Measurements from ENCODE around the gene COL4A1.

The COL4A1 gene

GRCh38 chr13:110301606-110302553 is 5.1 kb downstream of the COL4A1 start:
- no peaks in the 10 kb centered on the region for H4K20me1 ChIP-seq (ENCODE audit: insufficient read depth, low read length)
- no peaks in the 10 kb centered on the region for H3K9me3 ChIP-seq (ENCODE audit: low read length)
- H3K27ac ChIP-seq (ENCODE audit: low read depth, low read length, poor library complexity, severe bottlenecking): no peak overlapping the region
- no peak overlapping the region for H3K9ac ChIP-seq (ENCODE audit: low read length)
- no peak overlapping the region for H3K4me2 ChIP-seq (ENCODE audit: low read length)
- H3K27me3 ChIP-seq (ENCODE audit: insufficient read depth, low read length): no peaks in the 10 kb centered on the region; the same call in 1 of the 2 replicates
- H3K4me1 ChIP-seq (ENCODE audit: insufficient read depth, low read length, severe bottlenecking): no peaks in the 10 kb centered on the region
- no peak overlapping the region for H2AFZ ChIP-seq (ENCODE audit: low read length)
- no peaks in the 10 kb centered on the region for H3F3A ChIP-seq (ENCODE audit: insufficient read depth, low read length)
- no peak for TF ChIP-seq EZH2 (IDR thresholded peaks at IDR 0.05; ENCODE audit: borderline replicate concordance, low read length)
- TF ChIP-seq CTCF (IDR thresholded peaks at IDR 0.05; ENCODE audit: low read length): no peak
- no peaks in the 10 kb centered on the region for H3K36me3 ChIP-seq (ENCODE audit: insufficient read depth, low read length)
- no peaks in the 10 kb centered on the region for H3K9me2 ChIP-seq (ENCODE audit: low read depth, low read length)
- no peaks in the 10 kb centered on the region for H3K79me2 ChIP-seq (ENCODE audit: insufficient read depth, low read length)
- H3K4me3 ChIP-seq (ENCODE audit: low read depth, low read length, poor library complexity, severe bottlenecking): no peak overlapping the region

- no peaks in the 10 kb centered on the region for H3F3A ChIP-seq (ENCODE audit: insufficient read depth, low read length)
- TF ChIP-seq EZH2 (IDR thresholded peaks at IDR 0.05; ENCODE audit: borderline replicate concordance, low read length) (no peak), CTCF (IDR thresholded peaks at IDR 0.05; ENCODE audit: low read length) (no peak)
- H3K27me3 ChIP-seq (ENCODE audit: insufficient read depth, low read length): peaks cover 5% of the 10 kb centered on the region; the same call in 1 of the 2 replicates
- no peaks in the 10 kb centered on the region for H3K79me2 ChIP-seq (ENCODE audit: insufficient read depth, low read length)
- no peak overlapping the region for H3K4me3 ChIP-seq (ENCODE audit: low read depth, low read length, poor library complexity, severe bottlenecking)
- H3K9me3 ChIP-seq (ENCODE audit: low read length): no peaks in the 10 kb centered on the region
- H3K4me2 ChIP-seq (ENCODE audit: low read length): no peak overlapping the region
- H3K4me1 ChIP-seq (ENCODE audit: insufficient read depth, low read length, severe bottlenecking): no peaks in the 10 kb centered on the region
- H2AFZ ChIP-seq (ENCODE audit: low read length): no peak overlapping the region
- no peak overlapping the region for H3K27ac ChIP-seq (ENCODE audit: low read depth, low read length, poor library complexity, severe bottlenecking)
- no peaks in the 10 kb centered on the region for H3K9me2 ChIP-seq (ENCODE audit: low read depth, low read length)
- H3K9ac ChIP-seq (ENCODE audit: low read length): no peak overlapping the region
- H3K36me3 ChIP-seq (ENCODE audit: insufficient read depth, low read length): no peaks in the 10 kb centered on the region
- H4K20me1 ChIP-seq (ENCODE audit: insufficient read depth, low read length): no peaks in the 10 kb centered on the region
Measured at GRCh38 chr13:110301083-110301482, 5.9 kb downstream of the COL4A1 start.

- Histone ChIP-seq H3K9me2 (ENCODE audit: low read depth, low read length) (no peaks in the 10 kb centered on the region), H3K36me3 (ENCODE audit: insufficient read depth, low read length) (no peaks in the 10 kb centered on the region), H3K4me2 (ENCODE audit: low read length) (no peak overlapping the region), H3F3A (ENCODE audit: insufficient read depth, low read length) (no peaks in the 10 kb centered on the region), H2AFZ (ENCODE audit: low read length) (no peak overlapping the region), H3K4me3 (ENCODE audit: low read depth, low read length, poor library complexity, severe bottlenecking) (no peak overlapping the region), H3K79me2 (ENCODE audit: insufficient read depth, low read length) (no peaks in the 10 kb centered on the region), H3K27ac (ENCODE audit: low read depth, low read length, poor library complexity, severe bottlenecking) (no peak overlapping the region), H3K4me1 (ENCODE audit: insufficient read depth, low read length, severe bottlenecking) (no peaks in the 10 kb centered on the region), H3K27me3 (ENCODE audit: insufficient read depth, low read length) (peaks cover 5% of the 10 kb centered on the region; the same call in 1 of the 2 replicates), H3K9me3 (ENCODE audit: low read length) (no peaks in the 10 kb centered on the region), H3K9ac (ENCODE audit: low read length) (no peak overlapping the region), H4K20me1 (ENCODE audit: insufficient read depth, low read length) (no peaks in the 10 kb centered on the region)
- TF ChIP-seq CTCF (IDR thresholded peaks at IDR 0.05; ENCODE audit: low read length) (no peak), EZH2 (IDR thresholded peaks at IDR 0.05; ENCODE audit: borderline replicate concordance, low read length) (no peak)
Measured at GRCh38 chr13:110300090-110300815, 6.7 kb downstream of the COL4A1 start.

Measured in OCI-LY1 (cell line).